ENCODE results near the gene IGSF21. TPM values are rescaled to one million over a fixed set of nuclear protein-coding genes. Genes with fewer than 3 reads are reported as not detected.

The IGSF21 gene
- total RNA-seq, 1 experiment from 2014 or later = 30.5 TPM

DNA sequence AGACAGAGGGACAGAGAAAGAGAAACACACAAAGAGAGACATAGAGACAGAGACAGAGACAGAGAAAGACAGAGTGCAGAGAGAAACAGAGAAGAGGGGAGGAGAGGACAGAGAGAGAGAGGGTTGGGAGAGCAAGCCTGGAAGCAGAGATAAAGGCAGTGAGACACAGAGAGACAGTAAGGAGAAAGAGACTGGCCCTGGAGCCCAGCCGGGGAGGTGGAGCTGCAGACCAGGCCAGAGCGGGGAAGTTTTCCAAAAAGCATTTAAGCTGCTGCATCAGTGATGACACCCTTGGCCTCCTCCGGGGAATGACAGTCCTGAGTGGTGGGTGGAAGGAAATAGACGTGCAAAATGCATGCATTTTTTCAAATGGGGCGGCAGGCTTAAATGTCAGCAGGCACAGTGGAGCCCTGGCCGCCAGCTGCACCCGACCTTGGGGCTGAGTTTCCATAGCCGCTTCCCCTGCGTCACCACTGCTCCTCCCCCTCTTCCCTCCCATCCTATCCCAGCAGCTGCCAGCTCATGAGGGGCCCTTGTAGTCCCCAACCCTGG, 277.7 kb downstream of the IGSF21 start (continued):
- TF ChIP-seq ZSCAN18 (CRISPR knock-in tag; IDR thresholded peaks at IDR 0.05) (no peak), PRRX2 (CRISPR knock-in tag; IDR thresholded peaks at IDR 0.05) (no peak), MYBL2 (CRISPR knock-in tag; IDR thresholded peaks at IDR 0.05) (no peak), ERG (CRISPR knock-in tag; IDR thresholded peaks at IDR 0.05) (no peak), IRF2 (CRISPR knock-in tag; IDR thresholded peaks at IDR 0.05; ENCODE audit: borderline replicate concordance, low read depth) (no peak), HMGA2 (CRISPR knock-in tag; IDR thresholded peaks at IDR 0.05) (no peak)
- TF ChIP-seq, protein P1, sequence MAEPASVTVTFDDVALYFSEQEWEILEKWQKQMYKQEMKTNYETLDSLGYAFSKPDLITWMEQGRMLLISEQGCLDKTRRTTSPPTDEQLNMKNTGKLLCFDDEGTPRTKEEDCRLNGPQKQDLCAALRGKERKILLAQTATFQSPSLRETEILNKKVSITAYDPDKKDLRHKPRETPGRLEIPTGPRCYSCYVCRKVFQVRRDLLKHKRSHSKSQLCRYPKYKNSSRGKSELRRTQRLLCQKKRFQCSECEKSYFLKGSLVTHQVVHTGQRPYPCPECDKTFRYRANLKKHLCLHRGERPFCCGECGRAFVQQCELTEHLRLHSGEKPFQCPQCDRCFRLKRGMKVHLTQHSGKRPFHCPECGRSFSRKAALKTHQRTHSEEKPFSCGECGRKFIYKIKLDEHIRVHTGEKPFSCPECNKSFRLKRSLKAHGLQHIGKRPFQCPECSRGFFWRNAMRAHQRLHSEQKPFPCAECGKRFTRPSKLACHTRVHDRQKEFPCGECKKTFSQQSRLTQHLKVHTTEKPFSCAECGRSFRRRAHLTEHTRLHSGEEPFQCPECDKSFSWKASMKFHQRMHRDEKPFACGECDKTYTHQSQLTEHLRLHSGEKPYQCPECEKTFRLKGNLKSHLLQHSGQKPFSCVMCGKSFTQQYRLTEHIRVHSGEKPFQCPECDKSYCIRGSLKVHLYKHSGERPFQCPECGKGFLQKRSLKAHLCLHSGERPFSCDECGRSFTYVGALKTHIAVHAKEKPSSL (CRISPR knock-in tag; conservative IDR thresholded peaks at IDR 0.05) = no peak
- TF ChIP-seq, protein P2, sequence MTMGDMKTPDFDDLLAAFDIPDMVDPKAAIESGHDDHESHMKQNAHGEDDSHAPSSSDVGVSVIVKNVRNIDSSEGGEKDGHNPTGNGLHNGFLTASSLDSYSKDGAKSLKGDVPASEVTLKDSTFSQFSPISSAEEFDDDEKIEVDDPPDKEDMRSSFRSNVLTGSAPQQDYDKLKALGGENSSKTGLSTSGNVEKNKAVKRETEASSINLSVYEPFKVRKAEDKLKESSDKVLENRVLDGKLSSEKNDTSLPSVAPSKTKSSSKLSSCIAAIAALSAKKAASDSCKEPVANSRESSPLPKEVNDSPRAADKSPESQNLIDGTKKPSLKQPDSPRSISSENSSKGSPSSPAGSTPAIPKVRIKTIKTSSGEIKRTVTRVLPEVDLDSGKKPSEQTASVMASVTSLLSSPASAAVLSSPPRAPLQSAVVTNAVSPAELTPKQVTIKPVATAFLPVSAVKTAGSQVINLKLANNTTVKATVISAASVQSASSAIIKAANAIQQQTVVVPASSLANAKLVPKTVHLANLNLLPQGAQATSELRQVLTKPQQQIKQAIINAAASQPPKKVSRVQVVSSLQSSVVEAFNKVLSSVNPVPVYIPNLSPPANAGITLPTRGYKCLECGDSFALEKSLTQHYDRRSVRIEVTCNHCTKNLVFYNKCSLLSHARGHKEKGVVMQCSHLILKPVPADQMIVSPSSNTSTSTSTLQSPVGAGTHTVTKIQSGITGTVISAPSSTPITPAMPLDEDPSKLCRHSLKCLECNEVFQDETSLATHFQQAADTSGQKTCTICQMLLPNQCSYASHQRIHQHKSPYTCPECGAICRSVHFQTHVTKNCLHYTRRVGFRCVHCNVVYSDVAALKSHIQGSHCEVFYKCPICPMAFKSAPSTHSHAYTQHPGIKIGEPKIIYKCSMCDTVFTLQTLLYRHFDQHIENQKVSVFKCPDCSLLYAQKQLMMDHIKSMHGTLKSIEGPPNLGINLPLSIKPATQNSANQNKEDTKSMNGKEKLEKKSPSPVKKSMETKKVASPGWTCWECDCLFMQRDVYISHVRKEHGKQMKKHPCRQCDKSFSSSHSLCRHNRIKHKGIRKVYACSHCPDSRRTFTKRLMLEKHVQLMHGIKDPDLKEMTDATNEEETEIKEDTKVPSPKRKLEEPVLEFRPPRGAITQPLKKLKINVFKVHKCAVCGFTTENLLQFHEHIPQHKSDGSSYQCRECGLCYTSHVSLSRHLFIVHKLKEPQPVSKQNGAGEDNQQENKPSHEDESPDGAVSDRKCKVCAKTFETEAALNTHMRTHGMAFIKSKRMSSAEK (CRISPR knock-in tag; IDR thresholded peaks at IDR 0.05; ENCODE audit: borderline replicate concordance) = no peak

DNA sequence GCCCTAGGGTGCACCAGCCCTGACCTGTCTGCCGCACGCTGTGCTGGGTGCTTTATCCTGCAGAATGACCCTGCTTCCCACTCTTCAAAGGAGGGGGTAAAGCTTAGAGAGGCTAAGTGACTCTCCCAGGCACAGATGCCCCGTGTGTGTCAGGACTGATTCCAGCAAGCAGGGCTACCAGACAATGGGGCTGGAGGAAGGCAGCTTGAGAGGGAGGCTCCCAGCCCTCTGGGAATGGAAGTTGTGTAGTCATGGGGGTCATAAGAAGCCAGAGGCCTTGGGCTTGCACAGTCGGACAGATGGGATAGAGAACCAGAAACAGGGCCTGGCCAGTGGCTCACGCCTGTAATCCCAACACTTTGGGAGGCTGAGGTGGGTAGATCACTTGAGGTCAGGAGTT, 279.0 kb downstream of the IGSF21 start:
- no peak for TF ChIP-seq CREB1 (CRISPR knock-in tag; IDR thresholded peaks at IDR 0.05)
- Mint-ChIP-seq H3K9me3 (no peaks in the 10 kb centered on the region), H3K27ac (no peak overlapping the region), H3K4me3 (no peak overlapping the region), H3K4me1 (peaks cover 30% of the 10 kb centered on the region), H3K36me3 (no peaks in the 10 kb centered on the region), H3K27me3 (ENCODE audit: low read depth) (peaks cover 39% of the 10 kb centered on the region)
- no peak for ATAC-seq
- CTCF ChIA-PET = interaction anchor here (0.7 to 2.4 kb wide), 5 partner anchors 12 to 195 kb away, joined by 3 to 13 read pairs (median 8); no protein-coding TSS in a partner anchor
- no peak for DNase-seq (ENCODE audit: low spot score)
- POLR2A ChIA-PET = no interaction called here

- no peaks in the 10 kb centered on the region; the same call in 1 of the 2 replicates for H3K9me3 Mint-ChIP-seq
- no peak for ATAC-seq
- H3K4me1 Mint-ChIP-seq = peaks cover 30% of the 10 kb centered on the region
- no peak for DNase-seq (ENCODE audit: low spot score)
- H3K27ac Mint-ChIP-seq = no peak overlapping the region
- no peaks in the 10 kb centered on the region for H3K36me3 Mint-ChIP-seq
- ChIA-PET CTCF (interaction anchor here (0.5 to 2.4 kb wide), 6 partner anchors 12 to 287 kb away, joined by 3 to 13 read pairs (median 4); no protein-coding TSS in a partner anchor), POLR2A (no interaction called here)
- H3K27me3 Mint-ChIP-seq (ENCODE audit: low read depth) = peaks cover 32% of the 10 kb centered on the region
- H3K4me3 Mint-ChIP-seq = no peak overlapping the region
- TF ChIP-seq RORB (CRISPR knock-in tag; IDR thresholded peaks at IDR 0.05) (no peak), ELF4 (CRISPR knock-in tag; IDR thresholded peaks at IDR 0.05; ENCODE audit: low read depth) (no peak), FOXJ3 (CRISPR knock-in tag; IDR thresholded peaks at IDR 0.05; ENCODE audit: borderline replicate concordance) (no peak)
- TF ChIP-seq, protein P3, sequence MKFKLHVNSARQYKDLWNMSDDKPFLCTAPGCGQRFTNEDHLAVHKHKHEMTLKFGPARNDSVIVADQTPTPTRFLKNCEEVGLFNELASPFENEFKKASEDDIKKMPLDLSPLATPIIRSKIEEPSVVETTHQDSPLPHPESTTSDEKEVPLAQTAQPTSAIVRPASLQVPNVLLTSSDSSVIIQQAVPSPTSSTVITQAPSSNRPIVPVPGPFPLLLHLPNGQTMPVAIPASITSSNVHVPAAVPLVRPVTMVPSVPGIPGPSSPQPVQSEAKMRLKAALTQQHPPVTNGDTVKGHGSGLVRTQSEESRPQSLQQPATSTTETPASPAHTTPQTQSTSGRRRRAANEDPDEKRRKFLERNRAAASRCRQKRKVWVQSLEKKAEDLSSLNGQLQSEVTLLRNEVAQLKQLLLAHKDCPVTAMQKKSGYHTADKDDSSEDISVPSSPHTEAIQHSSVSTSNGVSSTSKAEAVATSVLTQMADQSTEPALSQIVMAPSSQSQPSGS (CRISPR knock-in tag; IDR thresholded peaks at IDR 0.05; ENCODE audit: borderline replicate concordance, low read depth) = no peak
- TF ChIP-seq, protein P2 (CRISPR knock-in tag; IDR thresholded peaks at IDR 0.05; ENCODE audit: borderline replicate concordance) = no peak
- TF ChIP-seq, protein P4, sequence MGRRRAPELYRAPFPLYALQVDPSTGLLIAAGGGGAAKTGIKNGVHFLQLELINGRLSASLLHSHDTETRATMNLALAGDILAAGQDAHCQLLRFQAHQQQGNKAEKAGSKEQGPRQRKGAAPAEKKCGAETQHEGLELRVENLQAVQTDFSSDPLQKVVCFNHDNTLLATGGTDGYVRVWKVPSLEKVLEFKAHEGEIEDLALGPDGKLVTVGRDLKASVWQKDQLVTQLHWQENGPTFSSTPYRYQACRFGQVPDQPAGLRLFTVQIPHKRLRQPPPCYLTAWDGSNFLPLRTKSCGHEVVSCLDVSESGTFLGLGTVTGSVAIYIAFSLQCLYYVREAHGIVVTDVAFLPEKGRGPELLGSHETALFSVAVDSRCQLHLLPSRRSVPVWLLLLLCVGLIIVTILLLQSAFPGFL (CRISPR knock-in tag; IDR thresholded peaks at IDR 0.05; ENCODE audit: borderline replicate concordance) = no peak
Measured at GRCh38 chr1:18387307-18387706, 279.7 kb downstream of the IGSF21 start.

Measured in WTC11 (cell line).